RKO (cell line): ENCODE results near the gene MAP3K14.
A peak's percentile ranks its signal among the peaks of the same experiment; 100 is the strongest.

Experiments used
- DNase-seq: peaks from one replicate; pipeline ENCODE4 v3.0.0-alpha.2; 2016; ENCODE audit warnings: low spot score

The MAP3K14 gene

DNA sequence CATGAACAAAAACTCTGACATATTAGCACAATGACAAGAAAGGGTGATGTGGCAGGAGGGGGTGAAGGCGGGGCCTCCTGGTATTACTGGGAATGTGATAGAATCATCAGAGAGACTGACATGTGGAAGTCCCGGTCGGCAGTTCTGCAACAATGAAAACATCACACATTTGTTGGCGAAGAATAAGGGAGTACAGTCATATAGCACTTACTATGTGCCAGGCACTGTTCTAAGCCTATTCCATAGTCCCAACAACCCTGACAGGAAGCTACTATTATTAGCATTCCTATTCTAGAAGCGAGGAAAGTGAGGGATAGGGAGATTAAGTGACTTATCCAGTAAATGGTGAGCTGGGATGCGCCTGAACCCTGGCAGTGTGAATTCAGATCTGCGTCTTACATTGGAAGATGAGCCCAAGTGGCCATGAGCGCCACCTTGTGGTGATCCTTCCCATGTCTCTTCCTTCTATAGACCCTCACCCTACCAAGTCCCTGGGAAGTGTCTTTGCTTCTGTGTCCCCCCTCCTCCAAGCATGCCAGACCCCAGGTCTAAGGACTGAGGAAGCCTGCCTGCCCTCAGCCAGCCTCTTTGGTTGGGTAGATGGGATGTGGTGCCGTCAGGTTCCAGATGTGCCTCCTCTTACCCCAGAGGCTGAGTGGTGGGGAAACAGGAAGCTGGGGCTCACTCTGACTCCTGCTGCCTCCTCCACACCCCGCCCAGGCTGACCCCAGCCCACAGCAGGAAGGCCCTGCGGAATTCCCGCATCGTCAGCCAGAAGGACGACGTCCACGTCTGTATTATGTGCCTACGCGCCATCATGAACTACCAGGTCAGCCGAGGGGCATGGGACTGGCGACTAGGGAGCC lies 81.2 kb downstream of the MAP3K14 start:
- DNase-seq, result peak; percentile 59

DNA sequence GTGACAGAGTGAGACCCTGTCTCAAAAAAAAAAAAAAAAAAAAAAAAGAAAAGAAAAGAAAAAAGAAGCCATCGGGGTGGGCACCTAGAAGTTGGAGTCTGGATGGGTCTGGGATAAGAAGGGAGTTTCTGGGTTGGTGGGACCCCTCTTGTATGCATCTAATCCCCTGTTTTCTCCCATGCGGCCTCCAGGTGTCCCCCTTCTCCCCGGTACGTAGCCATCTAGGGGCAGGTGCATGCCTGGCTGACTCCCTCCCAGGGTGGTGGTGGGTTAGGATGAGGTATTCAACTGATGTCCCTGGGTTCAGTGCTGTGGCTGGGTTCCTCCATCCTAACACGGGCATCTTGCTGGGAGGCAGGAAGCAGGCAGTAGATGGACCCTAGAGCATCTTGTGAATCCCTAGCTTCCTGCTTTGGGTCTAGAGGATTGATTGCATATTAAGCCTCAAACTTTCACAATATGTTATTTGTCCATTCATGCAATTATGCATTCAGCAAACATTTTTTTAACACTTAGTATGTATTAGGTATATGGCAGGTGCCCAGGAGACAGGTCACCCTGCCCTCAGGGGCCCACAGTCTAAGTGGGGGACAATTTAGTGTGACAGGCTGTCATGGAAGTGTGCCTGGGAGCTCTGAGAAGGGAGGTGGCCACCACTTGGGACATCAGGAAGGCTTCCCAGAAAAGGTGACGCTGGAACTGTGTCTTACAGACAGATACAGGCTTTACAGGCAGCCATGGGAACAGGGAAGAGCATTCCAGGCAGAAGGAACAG lies 82.0 kb downstream of the MAP3K14 start:
- DNase-seq, result peak; percentile 19

DNA sequence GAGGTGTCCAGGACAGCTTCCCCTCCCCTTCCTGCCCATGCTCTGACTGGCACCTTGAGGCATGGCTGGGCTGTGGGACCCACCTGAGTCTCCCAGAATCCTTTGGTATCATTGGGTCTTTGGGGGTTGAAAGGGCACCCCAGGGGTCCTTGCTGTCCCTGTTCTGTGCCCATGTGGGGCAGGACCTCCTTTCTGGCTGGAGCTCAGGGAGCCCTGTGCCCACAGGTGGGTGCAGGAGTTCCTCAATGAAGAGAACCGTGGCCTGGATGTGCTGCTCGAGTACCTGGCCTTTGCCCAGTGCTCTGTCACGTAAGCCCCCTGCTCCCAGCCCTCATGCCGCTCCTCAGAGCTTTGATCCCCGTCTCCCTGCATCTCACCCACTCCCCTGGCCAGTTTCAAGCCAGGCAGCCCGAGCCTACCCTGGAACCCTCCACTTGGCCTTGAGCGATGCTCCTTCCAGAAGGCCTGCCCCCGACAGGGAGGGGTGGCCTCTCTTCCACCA lies 83.3 kb downstream of the MAP3K14 start:
- DNase-seq, result no peak

DNA sequence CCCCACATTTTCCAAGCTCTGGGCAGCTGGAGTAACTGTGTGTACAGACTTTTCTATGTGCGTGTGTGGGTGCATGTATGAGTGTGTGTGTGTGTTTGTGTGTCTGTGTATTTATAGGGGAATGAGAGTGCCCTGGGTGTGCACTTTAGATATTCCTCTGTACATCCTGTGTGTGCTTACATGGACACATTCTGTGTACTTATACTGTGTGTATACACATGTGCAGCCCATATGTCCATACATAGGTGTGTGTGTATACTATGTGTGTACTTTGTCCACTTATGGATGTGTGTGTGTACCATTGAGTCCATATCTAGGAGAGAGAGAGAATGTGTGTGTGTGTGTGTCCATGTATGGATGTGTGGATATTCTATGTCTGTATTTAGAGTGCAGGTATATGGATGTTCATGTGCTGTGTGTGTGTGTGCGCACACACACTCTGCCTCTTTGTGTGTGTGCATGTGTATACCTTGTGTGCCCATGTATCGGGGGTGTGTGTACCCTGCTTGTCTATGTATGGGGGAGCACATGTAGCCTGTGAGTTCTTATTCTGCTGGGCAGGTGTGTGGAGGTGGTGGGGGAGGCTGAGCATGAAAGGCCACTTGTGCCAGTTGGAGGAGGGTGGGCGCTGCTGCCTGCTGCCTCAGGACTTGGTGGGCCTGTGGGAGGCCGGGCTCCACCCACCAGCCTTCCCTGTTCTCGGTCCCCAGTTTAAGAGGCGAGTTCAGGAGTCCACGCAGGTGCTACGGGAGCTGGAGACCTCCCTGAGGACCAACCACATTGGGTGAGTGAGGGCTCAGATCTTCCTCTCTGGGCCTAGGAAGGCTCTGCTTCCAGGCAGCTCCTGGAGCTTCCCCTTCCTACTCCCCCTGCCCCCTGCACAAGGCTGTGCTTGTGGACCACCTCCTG lies 84.1 kb downstream of the MAP3K14 start:
- no peak for DNase-seq

DNA sequence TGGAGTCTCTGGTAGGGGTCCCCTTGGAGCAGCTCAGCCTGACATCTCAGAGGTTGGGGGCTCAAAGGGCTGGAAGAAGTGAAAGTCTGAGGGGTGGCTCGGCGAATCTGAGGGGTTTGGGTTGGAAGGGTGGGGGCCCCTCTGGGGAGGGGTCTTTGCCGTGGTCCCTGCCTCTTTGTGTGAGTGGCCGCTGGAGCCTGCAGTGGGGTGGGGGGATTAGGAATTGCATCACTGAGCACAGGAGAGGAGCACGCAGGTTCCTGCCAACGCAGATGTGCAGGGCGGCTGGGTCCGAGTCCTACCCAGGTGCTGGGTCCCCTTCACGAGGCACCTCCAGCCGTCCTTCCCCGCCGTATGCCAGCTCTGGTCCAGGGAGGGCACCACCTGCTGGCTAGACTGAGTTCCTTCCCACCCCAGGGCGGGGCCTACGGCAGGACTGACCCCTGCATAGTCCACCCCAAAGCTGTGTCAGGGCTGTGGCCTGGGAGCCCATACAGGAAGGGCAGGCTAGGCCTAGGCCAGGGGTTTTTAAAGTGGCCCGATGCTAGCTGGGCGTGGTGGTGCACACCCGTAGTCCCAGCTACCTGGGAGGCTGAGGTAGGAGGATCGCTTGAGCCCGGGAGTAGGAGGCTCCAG lies 85.2 kb downstream of the MAP3K14 start:
- DNase-seq, result peak; percentile 15

DNA sequence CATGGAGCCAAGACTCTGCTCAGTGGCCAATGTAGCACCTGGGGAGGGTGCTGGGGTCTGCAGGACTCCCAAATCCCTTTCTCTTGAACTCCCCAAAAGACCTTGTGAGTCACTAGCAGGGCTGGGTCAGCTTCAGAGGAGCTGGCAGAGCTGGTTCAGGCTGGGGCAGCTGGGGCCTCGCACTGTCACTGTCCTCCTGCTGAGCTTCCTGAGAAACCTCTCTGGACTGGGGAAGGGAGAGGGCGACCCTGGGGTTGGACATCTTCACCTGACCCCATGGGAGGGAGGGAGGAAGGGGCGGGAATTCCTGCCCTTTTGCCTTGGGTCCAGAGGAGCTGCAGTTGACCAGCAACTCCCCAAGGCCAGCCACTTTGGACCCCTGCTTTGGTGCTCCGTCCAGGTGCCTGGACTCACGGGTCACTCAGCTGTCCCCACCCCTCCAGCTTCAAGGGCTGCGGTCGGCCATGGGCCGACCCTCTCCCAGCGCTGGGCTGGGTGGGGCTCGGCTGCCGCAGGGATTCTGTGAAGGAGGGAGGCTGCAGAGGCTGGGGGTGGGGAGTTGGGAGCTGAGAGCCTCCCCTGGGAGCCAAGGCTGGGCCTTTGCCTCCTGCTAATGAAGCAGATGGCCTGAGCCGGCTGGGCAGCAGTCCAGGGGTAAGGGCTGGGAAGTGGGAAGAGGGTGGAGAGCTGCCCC lies 85.9 kb downstream of the MAP3K14 start:
- DNase-seq, result no peak

DNA sequence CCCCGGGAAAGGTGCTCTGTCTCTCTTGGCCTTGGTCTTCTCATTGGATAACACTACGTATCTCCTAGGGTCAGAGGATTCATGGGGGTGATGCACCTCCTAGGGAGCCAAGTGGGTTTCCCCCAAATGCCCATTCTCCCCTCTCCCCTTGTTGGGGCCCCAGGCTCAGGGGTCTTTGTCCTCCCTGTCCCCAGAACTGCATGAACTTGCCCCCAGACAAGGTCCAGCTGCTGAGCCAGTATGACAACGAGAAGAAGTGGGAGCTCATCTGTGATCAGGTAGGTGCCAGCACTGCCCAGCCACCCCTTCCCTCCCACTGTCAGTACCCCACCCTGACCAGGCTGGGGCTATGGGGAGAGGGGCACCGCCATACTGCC lies 86.4 kb downstream of the MAP3K14 start:
- DNase-seq, result no peak

DNA sequence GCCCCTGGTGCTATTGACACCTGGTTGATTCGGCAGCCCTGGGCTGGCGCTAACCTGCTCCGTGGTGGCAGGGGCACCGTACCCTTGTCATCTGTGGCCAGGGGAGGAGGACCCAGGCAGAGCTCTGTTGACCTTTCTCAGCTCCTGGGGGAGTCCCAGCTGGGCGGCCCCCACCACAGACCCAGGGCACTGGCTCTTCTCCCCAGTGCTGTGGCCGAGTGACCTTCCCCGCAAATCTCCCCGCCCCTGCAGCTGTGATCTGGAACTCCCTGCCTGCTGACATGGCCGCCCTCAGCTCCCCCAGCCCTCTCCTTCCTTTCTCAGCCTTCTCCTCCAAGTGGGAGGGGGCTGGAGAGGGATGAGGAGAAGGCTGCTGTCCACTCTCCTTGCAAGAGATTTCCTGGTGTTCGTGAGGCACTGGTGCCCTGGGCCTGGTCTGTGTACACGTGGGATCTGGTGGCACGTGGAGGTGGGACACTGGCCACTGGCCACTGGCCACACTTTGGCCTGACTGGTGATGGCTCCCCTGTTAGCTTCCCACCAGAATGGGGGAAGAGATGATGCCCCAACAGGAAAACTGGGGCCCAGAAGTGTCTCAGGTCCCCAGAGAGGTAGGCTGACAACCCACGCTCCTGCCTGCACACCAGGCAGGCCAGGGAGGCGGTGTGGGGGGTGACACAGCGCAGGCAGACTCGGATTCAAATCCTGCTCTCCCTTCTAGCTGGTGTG lies 87.0 kb downstream of the MAP3K14 start:
- no peak for DNase-seq

DNA sequence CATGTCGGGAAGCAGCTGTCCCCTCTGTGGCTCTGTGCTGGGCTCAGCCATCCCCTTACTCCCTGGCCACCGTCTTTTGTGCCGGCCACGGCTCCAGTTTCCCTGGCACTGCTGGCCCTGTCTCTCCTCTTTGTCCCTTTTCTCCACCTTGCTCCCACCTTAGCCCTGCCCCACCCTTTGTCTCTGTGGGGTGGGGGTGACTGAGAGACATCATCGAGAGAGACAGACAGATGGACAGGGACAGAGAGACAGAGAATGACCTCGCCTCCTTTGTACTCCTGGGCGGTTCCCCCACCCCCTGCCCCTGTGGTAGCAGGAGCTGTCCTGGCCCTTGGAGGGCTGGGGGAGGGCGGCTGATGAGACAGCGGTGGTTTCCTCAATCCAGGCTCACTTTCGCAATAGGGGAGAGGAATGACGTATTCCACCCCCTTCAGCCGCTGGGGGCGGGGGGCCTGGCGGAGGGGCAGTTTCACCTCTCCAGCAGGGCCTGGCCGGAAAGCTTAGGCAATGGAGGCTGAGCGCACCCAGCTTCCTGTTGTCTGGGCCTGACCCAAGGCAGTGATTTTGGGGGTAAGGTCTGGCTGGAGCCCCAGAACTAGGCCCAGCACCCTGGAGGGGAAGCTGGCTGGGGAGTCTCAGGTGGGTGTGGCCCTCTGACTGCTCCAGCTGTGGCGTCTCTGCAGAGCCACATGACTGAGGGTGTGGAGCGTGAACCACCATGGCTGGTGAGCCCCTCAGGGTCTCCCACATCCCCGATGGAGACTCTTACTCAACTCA lies 87.9 kb downstream of the MAP3K14 start:
- peak; percentile 16 for DNase-seq

DNA sequence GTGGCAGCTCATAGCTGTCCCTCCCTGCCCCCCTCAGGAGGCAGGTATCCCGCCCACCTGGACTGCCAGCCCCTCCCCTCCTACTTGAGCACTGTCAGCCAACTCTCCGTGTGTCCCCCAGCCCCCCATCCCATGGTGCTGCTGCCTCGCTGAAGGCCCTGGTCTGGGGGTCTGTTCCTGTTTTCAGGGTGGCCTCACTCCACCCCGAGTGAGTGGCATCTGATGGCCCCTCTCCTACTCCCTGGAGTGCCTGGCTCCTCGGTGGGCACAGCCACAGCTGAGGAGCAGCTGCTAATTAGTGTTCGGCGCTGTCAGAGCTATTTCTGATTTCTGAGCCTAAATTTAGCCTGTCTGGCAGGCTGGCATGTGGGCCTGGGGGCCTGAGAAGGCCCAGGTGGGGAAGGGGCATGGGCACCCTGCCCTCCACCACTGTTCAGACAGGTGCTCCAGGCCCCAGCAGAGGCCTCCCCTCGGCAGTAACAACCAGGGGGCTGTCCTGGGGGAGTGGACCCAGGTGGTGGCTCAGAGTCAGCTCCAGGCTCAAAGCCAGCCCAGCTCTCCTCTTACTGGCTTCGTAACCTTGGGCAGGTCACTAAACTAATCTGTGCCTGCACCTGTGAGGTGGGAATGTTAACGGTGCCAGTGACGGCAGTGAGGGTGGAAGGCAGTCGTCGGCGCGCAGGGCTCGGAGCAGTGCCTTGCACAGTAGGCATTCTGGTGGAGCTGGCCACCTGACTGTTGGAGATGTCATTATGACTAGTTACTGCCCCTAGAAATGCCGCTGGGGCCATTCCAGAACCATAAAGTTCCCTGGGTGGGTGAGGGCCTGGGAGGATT lies 88.7 kb downstream of the MAP3K14 start:
- DNase-seq, result no peak

DNA sequence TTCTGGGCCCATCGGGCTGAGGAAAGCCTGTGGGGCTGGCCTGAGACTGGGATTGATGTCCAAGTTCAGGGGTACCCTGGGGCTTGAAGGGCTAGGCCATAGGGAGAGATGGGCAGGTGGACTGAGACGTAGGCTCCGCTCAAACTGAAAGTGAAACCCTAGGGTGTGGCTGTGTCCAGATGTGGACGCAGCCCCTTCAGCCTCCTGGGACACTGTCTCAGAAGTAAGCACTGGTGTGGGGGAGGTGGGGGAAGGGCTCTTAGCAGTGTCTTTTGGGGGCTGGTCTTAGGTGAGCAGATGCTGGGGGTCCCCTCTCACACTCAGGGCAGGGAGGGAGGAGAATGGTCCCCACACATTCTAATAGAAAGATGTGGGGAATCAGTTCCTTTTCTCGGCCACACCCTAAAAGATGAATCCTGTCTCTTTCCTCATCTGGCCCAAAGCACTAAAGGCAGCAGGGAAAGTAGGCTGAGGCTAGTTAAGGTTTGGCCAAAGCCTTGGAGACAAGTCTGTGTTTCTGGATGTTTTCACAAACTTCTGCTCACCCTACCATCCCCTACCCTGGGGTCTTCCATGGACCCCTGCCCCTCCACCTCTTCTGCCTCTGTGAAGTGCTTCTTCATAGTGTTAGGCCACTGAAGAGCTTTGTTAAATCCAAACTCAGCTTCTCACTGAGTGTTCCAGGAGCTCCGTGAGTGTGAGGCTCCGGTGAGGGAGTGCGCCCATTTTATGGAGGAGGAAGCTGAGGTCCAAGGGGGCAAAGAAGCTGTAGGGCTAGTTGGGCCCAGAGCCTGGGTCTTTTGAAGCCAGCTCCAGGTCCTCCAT lies 89.5 kb downstream of the MAP3K14 start:
- DNase-seq, result no peak

DNA sequence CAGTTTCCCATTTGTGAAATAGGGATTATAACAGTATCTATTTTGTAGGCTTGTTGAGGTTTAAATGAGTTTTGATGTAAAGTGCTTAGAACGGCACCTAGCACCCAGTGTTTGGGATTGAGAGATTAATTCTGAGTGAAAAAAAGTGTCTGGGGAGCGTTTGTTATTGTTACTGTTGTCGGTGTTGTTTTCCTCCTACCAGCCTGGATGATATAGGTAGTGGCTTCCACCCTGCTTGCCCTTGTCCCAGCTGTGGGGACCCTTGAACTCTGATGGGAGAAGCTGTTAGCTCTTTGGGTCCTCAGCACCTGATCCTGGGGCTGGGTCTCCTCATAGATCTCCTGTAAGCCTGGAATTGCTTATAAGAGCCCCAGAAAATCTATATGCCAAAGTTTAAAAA lies 90.2 kb downstream of the MAP3K14 start:
- no peak for DNase-seq

DNA sequence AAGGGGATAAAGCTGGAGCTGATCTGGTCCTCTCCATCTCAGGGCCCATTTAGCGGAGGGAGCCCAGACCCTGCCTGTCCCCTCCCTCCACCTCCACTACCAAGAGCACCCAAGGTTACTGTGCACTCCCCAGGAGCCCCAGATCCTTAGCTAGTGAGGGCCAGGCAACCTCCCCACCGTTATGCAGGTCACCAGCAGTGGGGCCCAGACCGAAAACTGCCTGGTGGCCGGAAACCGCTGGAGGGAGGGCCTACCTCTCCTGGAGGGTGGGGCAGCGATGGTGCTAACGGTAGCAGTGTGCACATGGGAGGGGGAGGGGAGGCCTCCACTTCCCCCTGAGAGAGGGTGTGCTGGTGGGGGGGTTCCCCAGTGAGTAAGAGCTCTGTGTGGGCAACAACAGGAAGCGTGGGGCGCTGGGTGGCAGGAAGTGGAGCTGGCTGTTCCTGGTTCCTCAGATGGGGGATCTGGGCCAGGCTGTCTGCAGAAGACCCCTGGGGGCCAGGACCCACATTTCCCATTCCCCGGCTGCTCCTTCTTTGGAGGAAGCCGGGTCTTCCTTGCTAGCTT lies 90.8 kb downstream of the MAP3K14 start:
- DNase-seq, result no peak

DNA sequence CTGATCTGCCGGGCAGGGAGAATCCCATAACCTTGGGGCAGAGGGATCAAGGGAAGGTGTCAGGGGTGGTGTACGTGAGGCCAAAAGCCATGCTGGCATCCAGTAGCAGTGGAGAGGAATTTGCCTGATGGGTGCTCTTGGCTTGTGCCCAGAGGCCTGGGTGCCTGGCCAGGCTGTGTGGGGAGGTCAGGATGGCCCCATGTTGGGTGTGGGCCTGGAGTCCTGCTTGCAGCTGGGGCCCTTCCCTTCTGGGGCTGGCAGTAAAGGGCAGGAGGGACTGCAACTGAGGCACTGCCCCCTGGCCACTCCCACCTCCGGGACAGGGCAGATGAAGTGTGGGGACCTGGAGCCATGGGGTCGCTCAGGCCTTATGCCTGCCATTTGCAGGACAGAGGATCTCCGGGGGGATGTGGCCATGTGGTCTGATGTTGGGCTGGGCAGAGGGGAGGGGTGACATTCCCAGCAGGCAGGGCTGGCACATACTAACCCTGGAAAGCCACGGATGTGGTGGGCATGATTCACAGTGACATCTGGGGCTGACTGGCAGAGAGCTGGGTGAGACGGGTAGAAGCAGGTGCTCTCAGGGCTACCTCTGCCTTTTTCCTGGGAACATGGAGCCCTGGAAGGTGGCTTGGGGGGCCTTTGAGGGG lies 91.6 kb downstream of the MAP3K14 start:
- DNase-seq, result no peak

DNA sequence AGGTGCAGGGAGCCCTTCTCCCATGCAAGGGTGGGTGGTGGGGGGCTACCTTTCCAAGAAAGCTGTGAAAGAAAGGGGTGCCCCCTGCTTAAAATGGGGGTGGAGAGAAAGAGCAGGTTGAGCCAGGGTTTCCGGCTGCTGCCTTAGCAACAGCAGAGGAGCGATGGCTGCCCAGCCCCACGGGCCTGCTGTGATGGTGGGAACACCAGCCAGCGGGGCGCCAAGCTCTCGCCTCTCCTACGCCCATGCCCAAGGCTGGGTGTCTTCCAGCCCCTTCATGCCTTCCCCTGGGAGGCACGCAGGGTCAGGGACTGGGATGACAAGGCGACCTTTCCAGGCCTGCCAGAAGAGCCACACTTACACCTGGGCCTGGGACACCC lies 92.2 kb downstream of the MAP3K14 start:
- DNase-seq, result no peak

DNA sequence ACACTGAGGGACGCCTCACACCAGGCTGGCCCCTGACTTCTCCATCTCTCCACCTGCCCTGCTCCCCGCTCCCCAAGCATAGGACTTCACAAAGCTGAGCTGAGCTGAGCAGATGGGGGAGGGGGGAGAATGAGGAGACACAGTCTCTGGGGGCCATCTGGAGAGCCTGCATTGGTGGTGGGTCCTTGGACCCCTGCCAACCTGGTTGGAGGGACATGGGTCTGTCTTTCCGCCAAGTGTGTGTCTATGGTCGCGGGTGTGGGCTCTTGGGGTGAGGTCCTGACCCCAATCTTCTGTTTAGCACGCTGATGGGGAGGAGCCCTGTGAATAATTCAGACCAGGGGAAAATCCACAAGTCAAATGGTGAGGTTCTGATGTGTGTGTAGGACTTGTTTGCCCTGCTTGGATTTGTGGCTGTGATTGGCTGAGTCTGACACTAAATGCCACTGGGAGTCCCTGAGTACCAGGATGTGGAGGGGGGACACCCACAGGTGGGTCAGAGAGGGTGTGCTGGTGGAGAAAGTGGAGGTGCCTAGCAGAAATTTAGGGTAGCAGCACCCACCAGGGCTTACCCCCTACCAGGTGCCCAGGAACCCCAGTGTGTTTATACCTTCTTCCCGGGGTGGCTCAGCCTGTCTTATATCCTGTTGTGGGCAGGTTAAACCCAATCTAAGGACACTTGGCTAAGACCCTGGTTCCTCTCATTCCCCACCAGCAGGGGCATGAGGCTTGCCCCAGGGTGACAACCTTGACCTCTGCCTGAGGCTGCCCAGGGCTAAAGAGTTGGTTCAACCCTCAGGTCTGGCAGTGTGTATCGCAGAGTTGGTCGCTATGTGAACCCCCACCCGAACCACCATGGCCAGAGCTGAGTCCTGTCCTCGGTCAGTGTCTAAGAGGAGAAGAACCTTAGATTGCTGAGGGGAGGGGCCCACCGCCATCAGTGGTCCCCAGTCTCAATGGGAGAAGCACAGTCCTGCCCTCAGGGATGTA lies 93.0 kb downstream of the MAP3K14 start:
- DNase-seq, result no peak
